ENCODE results near the gene MAN1C1. TPM values are rescaled to one million over a fixed set of nuclear protein-coding genes. Genes with fewer than 3 reads are reported as not detected.

Gene MAN1C1
- total and polyA plus RNA-seq, 2 donors (not counting 3 experiments of a cell fraction or from before 2014, with no cell fraction given) = 1.5 to 4.0 TPM

GRCh38 chr1:25623007-25623406 is 6.4 kb downstream of the MAN1C1 start:
- Histone ChIP-seq H3K79me2 (ENCODE audit: control insufficient read depth, insufficient read depth, low read length) (no peaks in the 10 kb centered on the region), H3K9me3 (replicated peaks; ENCODE audit: control insufficient read depth, insufficient read depth, low read length) (no peaks in the 10 kb centered on the region), H3K27me3 (ENCODE audit: control insufficient read depth in 2 of 2, insufficient read depth in 2 of 2, low read length in 2 of 2) (peaks cover 36 to 37% of the 10 kb centered on the region in 2 experiments), H3K4me1 (ENCODE audit: control insufficient read depth, extremely low read depth, insufficient read depth, low read length) (no peaks in the 10 kb centered on the region), H3K36me3 (ENCODE audit: control insufficient read depth in 2 of 2, extremely low read depth in 1 of 2, insufficient read depth in 2 of 2, low read length in 2 of 2) (no peaks in the 10 kb centered on the region), H4K20me1 (replicated peaks; ENCODE audit: control insufficient read depth, extremely low read depth, insufficient read depth, low read length) (no peaks in the 10 kb centered on the region), H3K9ac (replicated peaks; ENCODE audit: extremely low read depth, insufficient read depth, low read length) (no peak overlapping the region), H3K27ac (ENCODE audit: insufficient read depth, low read depth, low read length) (no peak overlapping the region), H2AFZ (ENCODE audit: low read depth, low read length) (no peak overlapping the region), H3K4me3 (replicated peaks in 1 of 3; ENCODE audit: insufficient read depth in 1 of 3, low read depth in 1 of 3, low read length in 3 of 3) (no peak overlapping the region), H3K4me2 (ENCODE audit: insufficient read depth, low read length) (no peak overlapping the region), H3K9me1 (replicated peaks; ENCODE audit: control insufficient read depth, extremely low read depth, insufficient read depth, low read length) (no peaks in the 10 kb centered on the region)
- intact Hi-C loops (cut with micrococcal nuclease) (no loop called here), dilution Hi-C loops (cut with MboI; ENCODE audit: extremely low pct_ligation_motif_present, low sequenced_read_pairs) (no loop called here)
- POLR2A ChIA-PET = no interaction called here
- FAIRE-seq (no peak), DNase-seq (ENCODE audit: low read depth, low spot score) (no peak)
- TF ChIP-seq FOS (IDR thresholded peaks at IDR 0.05; ENCODE audit: borderline replicate concordance, insufficient read depth, low read length) (no peak), MYC (IDR thresholded peaks at IDR 0.05; ENCODE audit: low read depth, low read length) (no peak), MAX (IDR thresholded peaks at IDR 0.05; ENCODE audit: insufficient read depth, insufficient read length) (no peak), CTCF (IDR thresholded peaks at IDR 0.05; ENCODE audit: extremely low read depth in 1 of 2, insufficient read depth in 1 of 2, low read depth in 1 of 2, low read length in 2 of 2) (no peak), JUN (IDR thresholded peaks at IDR 0.05; ENCODE audit: borderline replicate concordance, insufficient read depth, insufficient read length, low read depth) (no peak), POLR2A (IDR thresholded peaks at IDR 0.05; ENCODE audit: low read depth, low read length) (no peak), EZH2 (IDR thresholded peaks at IDR 0.05; ENCODE audit: borderline replicate concordance, low read depth, low read length, severe bottlenecking) (no peak), POLR2AphosphoS5 (IDR thresholded peaks at IDR 0.05; ENCODE audit: insufficient read depth, low read depth, low read length) (no peak), GATA2 (IDR thresholded peaks at IDR 0.05; ENCODE audit: insufficient read depth, insufficient read length, low read depth, low read length) (no peak)
- no TSS peak for BruUV-seq (replicated peaks)
- CTCF ChIA-PET = interaction anchor here (1.4 to 1.8 kb wide), 2 partner anchors 50 to 175 kb away, joined by 3 to 4 read pairs; no protein-coding TSS in a partner anchor

Measured in endothelial cell of umbilical vein (primary cell).